GM20000 (cell line): ENCODE measurements around the gene FREM2.

Experiments
- DNase-seq: peaks from one replicate; pipeline ENCODE4 v3.0.0; 2012; ENCODE audit warnings: low spot score
- TF ChIP-seq, protein P1 (sequence below): IDR thresholded peaks from 2 replicates; pipeline ENCODE4 v1.5.1; 2012; ENCODE audit warnings: mild to moderate bottlenecking, control low read depth; ENCODE audit errors: extremely low read depth, missing control alignments

FREM2 gene

DNA sequence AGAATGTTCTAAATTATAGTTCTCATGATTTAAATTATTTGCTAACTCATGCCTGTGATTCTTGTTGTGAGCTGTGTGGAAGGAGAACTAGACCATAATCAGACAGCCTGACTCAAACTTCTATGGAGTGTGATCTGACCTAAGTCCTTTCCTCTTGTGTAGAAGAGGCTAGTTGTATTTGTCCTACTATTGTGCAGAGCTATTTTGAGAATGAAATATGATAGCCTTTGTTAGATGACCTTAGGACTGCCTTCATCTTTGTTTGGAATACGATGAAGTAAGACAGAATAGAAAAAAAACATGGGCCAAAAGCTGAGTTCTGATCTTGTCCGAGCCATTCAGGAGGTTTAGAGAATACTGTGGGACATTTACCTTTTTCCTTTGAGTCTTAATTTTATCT lies 184.4 kb downstream of the FREM2 start:
- TF ChIP-seq, protein P1, sequence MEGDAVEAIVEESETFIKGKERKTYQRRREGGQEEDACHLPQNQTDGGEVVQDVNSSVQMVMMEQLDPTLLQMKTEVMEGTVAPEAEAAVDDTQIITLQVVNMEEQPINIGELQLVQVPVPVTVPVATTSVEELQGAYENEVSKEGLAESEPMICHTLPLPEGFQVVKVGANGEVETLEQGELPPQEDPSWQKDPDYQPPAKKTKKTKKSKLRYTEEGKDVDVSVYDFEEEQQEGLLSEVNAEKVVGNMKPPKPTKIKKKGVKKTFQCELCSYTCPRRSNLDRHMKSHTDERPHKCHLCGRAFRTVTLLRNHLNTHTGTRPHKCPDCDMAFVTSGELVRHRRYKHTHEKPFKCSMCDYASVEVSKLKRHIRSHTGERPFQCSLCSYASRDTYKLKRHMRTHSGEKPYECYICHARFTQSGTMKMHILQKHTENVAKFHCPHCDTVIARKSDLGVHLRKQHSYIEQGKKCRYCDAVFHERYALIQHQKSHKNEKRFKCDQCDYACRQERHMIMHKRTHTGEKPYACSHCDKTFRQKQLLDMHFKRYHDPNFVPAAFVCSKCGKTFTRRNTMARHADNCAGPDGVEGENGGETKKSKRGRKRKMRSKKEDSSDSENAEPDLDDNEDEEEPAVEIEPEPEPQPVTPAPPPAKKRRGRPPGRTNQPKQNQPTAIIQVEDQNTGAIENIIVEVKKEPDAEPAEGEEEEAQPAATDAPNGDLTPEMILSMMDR = no peak
- DNase-seq = no peak

DNA sequence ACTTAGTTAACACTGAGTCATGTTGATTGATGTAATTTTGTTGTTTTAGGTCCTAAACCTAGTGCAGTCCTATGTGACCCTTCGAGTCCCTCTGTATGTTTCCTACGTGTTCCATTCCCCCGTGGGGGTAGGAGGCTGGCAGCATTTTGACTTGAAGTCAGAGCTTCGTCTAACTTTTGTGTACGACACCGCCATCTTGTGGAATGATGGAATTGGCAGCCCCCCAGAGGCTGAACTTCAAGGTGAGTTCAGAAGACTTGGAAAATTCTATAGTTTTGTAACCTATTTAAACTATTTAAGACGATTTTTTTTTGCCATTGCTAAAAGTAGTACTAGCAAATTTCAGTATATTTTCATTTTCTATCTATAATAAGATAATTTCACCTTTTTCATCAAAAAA lies 185.8 kb downstream of the FREM2 start:
- TF ChIP-seq, protein P1 = peak; percentile 19
- peak; percentile 26 for DNase-seq

DNA sequence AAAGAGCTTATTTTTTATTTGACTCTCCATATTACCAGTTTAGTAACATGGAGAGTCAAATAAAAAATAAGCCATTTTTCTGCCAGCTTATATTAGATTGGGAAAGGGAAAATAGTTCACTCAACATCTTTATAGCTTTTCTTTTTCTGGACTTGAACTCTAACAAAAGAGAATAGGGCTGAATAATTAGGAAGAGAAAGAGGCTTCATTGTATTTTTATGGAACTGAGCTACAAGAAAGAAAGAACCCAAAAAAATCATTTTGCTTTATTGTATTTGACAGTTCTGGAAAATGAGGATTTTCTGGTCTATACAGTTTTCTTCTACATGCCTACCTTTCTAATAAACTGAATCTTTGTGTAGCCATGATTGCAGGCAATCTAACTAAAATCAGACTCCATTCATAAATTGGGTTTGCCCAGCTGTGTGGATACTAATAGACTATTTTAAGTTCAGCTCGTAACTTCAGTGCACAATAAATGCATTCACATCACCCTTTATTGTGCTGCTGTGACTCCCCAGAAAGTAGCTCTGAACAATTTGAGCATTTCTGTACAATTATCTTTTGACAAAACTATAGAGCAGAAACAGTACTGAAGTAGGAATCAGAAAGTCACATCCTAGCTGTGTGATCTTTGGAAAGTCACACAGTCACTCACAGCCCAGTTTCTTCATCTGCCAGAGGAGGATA lies 188.5 kb downstream of the FREM2 start:
- TF ChIP-seq, protein P1 = no peak
- no peak for DNase-seq

DNA sequence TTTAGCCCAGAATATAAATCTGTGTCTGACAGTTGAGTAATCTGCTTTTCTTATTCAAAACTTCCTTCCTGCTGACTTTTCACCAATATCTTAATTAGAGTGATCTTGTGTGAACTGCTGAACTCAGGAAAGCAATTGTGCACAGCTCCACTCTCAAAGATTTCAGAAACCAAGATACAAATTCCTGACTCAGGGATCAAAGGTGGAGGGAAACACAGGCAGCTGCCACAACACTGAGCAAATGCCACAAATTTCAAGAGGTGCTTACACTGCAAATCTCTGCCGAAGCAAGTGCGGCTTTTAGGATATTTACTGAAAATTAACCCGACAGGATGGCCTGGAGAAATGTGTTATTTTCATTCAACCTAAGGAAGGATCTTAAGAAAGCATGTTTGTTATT lies 192.4 kb downstream of the FREM2 start:
- TF ChIP-seq, protein P1 = no peak
- no peak for DNase-seq

DNA sequence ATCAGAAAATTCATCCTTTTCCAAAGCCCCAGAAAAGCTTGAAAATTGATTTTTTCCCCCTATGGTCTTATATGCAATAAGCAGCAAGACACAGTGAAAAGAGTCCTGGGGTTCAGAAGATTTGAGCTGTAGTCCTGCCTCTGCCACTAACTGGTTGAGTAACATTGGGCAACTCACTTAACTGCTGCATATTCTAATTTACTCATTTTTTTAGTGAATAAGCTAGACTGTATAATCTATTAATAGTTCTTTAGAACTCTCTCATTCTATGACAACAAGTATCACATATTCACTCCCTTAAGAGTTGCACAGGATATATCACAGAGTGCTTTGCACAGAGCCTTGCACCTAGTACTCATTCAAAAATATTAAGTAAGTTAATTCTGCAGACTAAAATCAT lies 192.9 kb downstream of the FREM2 start:
- no peak for DNase-seq
- TF ChIP-seq, protein P1 = no peak

DNA sequence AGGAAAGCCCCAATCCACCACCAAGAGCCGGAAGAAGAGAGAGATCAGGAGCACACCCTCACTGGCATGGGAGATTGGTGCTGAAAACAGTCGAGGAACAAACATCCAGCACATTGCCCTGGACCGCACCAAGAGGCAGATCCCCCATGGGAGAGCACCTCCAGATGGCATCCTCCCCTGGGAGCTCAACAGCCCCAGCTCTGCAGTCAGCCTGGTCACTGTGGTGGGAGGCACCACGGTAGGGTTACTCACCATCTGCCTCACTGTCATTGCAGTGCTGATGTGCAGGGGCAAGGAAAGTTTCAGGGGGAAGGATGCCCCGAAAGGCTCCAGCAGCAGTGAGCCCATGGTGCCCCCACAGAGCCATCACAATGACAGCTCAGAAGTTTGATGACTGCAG lies 193.5 kb downstream of the FREM2 start:
- DNase-seq = no peak
- TF ChIP-seq, protein P1 = no peak

DNA sequence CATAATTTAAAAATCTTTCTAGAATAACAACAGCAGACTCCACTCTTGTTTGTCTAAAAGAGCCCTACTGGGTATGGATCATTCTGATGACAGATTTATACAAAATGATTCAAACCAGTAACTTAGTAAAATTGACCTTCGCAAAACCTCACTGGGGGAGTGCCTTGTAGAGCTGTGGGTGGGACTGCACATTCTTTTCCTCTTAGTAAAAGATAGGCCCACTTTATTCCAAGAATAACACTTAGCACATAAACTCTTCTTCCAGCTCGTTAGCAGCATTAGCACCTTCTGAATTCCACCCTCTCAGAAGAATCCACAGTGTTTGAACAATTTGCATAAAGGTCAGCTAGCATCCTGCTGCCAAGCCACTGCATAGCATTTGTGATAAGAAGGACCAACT lies 196.9 kb downstream of the FREM2 start:
- no peak for DNase-seq
- TF ChIP-seq, protein P1 = no peak
